CD4-positive, alpha-beta T cell (primary cell): ENCODE measurements around the gene KCNJ6. TPM values are rescaled to one million over a fixed set of nuclear protein-coding genes. Genes with fewer than 3 reads are reported as not detected.

Experiments used
- ATAC-seq: fragments of 200-7000 bp; cut with Tn5 transposase; one replicate; pipeline ENCODE4 v1.10.0; 2022; ENCODE audit warnings: mild to moderate bottlenecking; ENCODE audit not compliant: poor library complexity
- CTCF ChIA-PET: fragments of 350-600 bp; sonication (Branson Sonifier 250); formaldehyde crosslinking; loops from one replicate; lab custom pipeline; 2021; ENCODE audit warnings: antibody characterized with exemption, inconsistent platforms; lab: Charles Lee
- POLR2A ChIA-PET: fragments of 350-600 bp; sonication (Branson Sonifier 250); formaldehyde crosslinking; loops from one replicate; lab custom pipeline; 2021; ENCODE audit warnings: antibody characterized with exemption, inconsistent platforms; lab: Charles Lee
- DNase-seq, 14 experiments: peaks; one replicate each; pipeline ENCODE4 v3.0.0-alpha.2; 2013 to 2020; ENCODE audit warnings: mixed read lengths in 2 of 14
- H3K27ac ChIP-seq, 2 donors: one replicate each; pipeline versions ENCODE4 v1.5.1 to v1.7.0; 2013; ENCODE audit warnings: low read length in 2 of 2, low read depth in 1 of 2, mild to moderate bottlenecking in 1 of 2
- H3K27me3 ChIP-seq, 2 experiments: 1 replicate in 1 of 2; 2 replicates in 1 of 2; pipeline versions ENCODE4 v1.6.1 to v1.7.0; 2013; ENCODE audit warnings: low read length in 2 of 2, control low read depth in 1 of 2, mild to moderate bottlenecking in 1 of 2, moderate library complexity in 1 of 2; ENCODE audit not compliant: insufficient read depth in 2 of 2, control insufficient read depth in 1 of 2
- H3K36me3 ChIP-seq: one replicate; pipeline ENCODE4 v1.6.1; 2013; ENCODE audit warnings: low read length, control low read depth; ENCODE audit not compliant: insufficient read depth
- H3K4me1 ChIP-seq: one replicate; pipeline ENCODE4 v1.6.1; 2013; ENCODE audit warnings: low read length, control low read depth; ENCODE audit not compliant: insufficient read depth
- H3K4me3 ChIP-seq: one replicate; pipeline ENCODE4 v1.5.1; 2013; ENCODE audit warnings: mild to moderate bottlenecking, low read length, moderate library complexity
- H3K9me3 ChIP-seq, 2 experiments: 1 replicate in 1 of 2; 2 replicates in 1 of 2; pipeline versions ENCODE4 v1.6.1 to v1.7.0; 2013; ENCODE audit warnings: low read length in 2 of 2, mild to moderate bottlenecking in 2 of 2, control low read depth in 1 of 2, moderate library complexity in 1 of 2; ENCODE audit not compliant: control insufficient read depth in 1 of 2, insufficient read depth in 1 of 2
- H3K27ac Mint-ChIP-seq: one replicate; pipeline ENCODE4 v1.8.0; 2020; ENCODE audit warnings: mixed read lengths
- H3K27me3 Mint-ChIP-seq: one replicate; pipeline ENCODE4 v1.8.0; 2021; ENCODE audit warnings: mixed read lengths
- H3K36me3 Mint-ChIP-seq: one replicate; pipeline ENCODE4 v1.8.0; 2021; ENCODE audit warnings: low read depth, mixed read lengths
- H3K4me1 Mint-ChIP-seq: one replicate; pipeline ENCODE4 v1.8.0; 2021; ENCODE audit warnings: low read depth, mixed read lengths
- H3K4me3 Mint-ChIP-seq: one replicate; pipeline ENCODE4 v1.8.0; 2020; ENCODE audit warnings: mild to moderate bottlenecking, mixed read lengths
- H3K9me3 Mint-ChIP-seq: one replicate; pipeline ENCODE4 v1.8.0; 2020; ENCODE audit warnings: mixed read lengths
- intact Hi-C, 2 experiments: fragments of 100-400 bp; cut with DNase I in 1 of 2; cut with micrococcal nuclease in 1 of 2; formaldehyde crosslinking; loops; one replicate each; pipeline versions ENCODE4 v1.15.1 to v1.9.0; 2023 to 2025; cut with DNase I, micrococcal nuclease
- total RNA-seq, 174 experiments: library from RNA in 2 of 174; stranded (reverse) in 2 of 174; gene quantifications; one replicate each; pipeline ENCODE4 v1.2.3 and lab custom pipeline; 2021 to 2026
- TF ChIP-seq, protein P1 (sequence below): fragments of 200-600 bp; IDR thresholded peaks from one replicate; pipeline ENCODE4 v1.8.0; 2022; ENCODE audit warnings: antibody characterized with exemption, mild to moderate bottlenecking

The KCNJ6 gene
- total RNA-seq, 2 experiments from 2014 or later, result not detected

DNA sequence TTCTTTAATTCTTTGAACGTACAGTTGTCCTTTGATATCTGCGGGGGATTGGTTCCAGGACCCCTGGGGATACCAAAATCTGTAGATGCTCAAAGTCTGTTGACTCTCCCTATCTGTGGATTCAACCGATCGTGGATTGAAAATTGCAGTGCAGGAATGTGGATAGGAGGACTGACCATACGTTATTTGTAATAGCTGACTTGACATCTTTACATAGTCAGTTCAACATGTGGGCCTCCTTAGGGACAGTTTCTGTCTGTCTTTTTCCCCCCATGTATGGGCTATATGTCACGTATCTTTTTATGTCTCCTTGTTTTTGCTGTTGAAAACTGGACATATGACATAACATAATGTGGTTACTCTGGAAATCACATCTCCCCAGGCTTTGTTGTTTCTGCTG, 344.8 kb downstream of the KCNJ6 start:
- Histone ChIP-seq H3K4me1 (no peaks in the 10 kb centered on the region), H3K9me3 (no peaks in the 10 kb centered on the region), H3K4me3 (no peak overlapping the region), H3K36me3 (no peaks in the 10 kb centered on the region), H3K27ac (no peak overlapping the region), H3K27me3 (no peaks in the 10 kb centered on the region)
- TF ChIP-seq, protein P1, sequence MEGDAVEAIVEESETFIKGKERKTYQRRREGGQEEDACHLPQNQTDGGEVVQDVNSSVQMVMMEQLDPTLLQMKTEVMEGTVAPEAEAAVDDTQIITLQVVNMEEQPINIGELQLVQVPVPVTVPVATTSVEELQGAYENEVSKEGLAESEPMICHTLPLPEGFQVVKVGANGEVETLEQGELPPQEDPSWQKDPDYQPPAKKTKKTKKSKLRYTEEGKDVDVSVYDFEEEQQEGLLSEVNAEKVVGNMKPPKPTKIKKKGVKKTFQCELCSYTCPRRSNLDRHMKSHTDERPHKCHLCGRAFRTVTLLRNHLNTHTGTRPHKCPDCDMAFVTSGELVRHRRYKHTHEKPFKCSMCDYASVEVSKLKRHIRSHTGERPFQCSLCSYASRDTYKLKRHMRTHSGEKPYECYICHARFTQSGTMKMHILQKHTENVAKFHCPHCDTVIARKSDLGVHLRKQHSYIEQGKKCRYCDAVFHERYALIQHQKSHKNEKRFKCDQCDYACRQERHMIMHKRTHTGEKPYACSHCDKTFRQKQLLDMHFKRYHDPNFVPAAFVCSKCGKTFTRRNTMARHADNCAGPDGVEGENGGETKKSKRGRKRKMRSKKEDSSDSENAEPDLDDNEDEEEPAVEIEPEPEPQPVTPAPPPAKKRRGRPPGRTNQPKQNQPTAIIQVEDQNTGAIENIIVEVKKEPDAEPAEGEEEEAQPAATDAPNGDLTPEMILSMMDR, result no peak
- H3K36me3 Mint-ChIP-seq, result no peaks in the 10 kb centered on the region
- DNase-seq, result no peak
- no peaks in the 10 kb centered on the region for H3K4me1 Mint-ChIP-seq
- no peak overlapping the region for H3K4me3 Mint-ChIP-seq
- no peak overlapping the region for H3K27ac Mint-ChIP-seq
- POLR2A ChIA-PET, result no interaction called here
- CTCF ChIA-PET, result no interaction called here
- intact Hi-C loops, result no loop called here
- H3K9me3 Mint-ChIP-seq, result no peaks in the 10 kb centered on the region
- peaks cover 4% of the 10 kb centered on the region for H3K27me3 Mint-ChIP-seq
- no peak for ATAC-seq

DNA sequence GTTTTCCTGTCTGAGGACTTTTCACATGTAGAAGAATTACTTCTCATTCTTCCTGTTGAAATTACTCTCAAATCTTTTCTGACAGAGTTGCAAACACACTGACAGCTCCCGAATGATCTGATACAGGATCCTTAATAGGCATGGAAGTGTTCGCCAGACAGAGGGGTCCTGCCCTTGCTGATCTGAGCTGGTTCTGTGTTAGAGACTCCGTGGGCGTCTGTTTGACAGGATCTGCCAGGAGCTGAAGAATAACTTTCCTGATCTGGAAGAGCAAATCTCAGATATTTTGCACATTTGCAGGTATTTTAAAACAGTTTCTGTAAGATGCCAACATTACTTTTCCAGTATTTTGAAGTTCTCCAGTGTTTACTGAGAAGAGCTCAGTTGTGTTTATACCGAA, 347.3 kb downstream of the KCNJ6 start:
- no peak overlapping the region for H3K27ac Mint-ChIP-seq
- TF ChIP-seq, protein P1, result no peak
- peaks cover 13% of the 10 kb centered on the region for H3K4me1 Mint-ChIP-seq
- Histone ChIP-seq H3K27me3 (no peaks in the 10 kb centered on the region), H3K4me1 (peaks cover 16% of the 10 kb centered on the region), H3K9me3 (no peaks in the 10 kb centered on the region), H3K36me3 (no peaks in the 10 kb centered on the region), H3K4me3 (no peak overlapping the region), H3K27ac (no peak overlapping the region)
- H3K27me3 Mint-ChIP-seq, result peaks cover 4% of the 10 kb centered on the region
- H3K9me3 Mint-ChIP-seq, result no peaks in the 10 kb centered on the region
- no peak for ATAC-seq
- peaks cover 5% of the 10 kb centered on the region for H3K36me3 Mint-ChIP-seq
- CTCF ChIA-PET, result no interaction called here
- H3K4me3 Mint-ChIP-seq, result no peak overlapping the region
- DNase-seq, result no peak
- intact Hi-C loops, result loop anchor here in 1 of 2 experiments (5.0 to 10.0 kb wide), 2 partner anchors 302 to 1196 kb away; partner anchors contain the start of gene VPS26C
- POLR2A ChIA-PET, result no interaction called here

DNA sequence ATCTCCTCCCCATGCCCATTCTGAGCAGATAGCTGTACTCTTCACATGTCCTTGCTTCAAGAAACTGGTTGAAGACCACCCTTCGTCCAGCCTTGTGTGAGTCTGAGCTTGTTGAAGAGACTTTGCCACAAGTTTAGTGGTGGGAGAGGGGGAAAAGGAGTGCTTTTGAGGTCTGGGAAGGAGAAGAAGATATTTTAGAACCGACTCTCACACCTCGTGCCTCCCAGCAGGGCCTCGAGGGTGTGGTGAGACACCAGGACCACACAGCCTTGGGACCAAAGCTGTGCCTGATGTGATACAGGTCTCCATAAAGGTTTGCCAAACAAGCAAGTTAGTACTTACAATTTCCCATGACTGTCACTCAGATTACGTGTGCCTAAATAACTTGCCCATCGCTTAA, 347.8 kb downstream of the KCNJ6 start:
- H3K4me1 ChIP-seq, result peaks cover 18% of the 10 kb centered on the region
- POLR2A ChIA-PET, result no interaction called here
- DNase-seq (no peak), ATAC-seq (no peak)
- no peaks in the 10 kb centered on the region for H3K9me3 ChIP-seq
- Mint-ChIP-seq H3K4me1 (peaks cover 14% of the 10 kb centered on the region), H3K36me3 (peaks cover 6% of the 10 kb centered on the region), H3K9me3 (no peaks in the 10 kb centered on the region), H3K4me3 (no peak overlapping the region), H3K27ac (no peak overlapping the region), H3K27me3 (peaks cover 4% of the 10 kb centered on the region)
- H3K4me3 ChIP-seq, result no peak overlapping the region
- intact Hi-C loops, result loop anchor here in 1 of 2 experiments (5.0 to 10.0 kb wide), 2 partner anchors 301 to 1196 kb away; partner anchors contain the start of gene VPS26C
- CTCF ChIA-PET, result no interaction called here
- no peak overlapping the region for H3K27ac ChIP-seq
- TF ChIP-seq, protein P1, result no peak
- no peaks in the 10 kb centered on the region for H3K27me3 ChIP-seq
- no peaks in the 10 kb centered on the region for H3K36me3 ChIP-seq
